Brain microvascular endothelial cell (primary cell): ENCODE data around the gene LAGE3.

Source experiments
- DNase-seq: peaks from one replicate; pipeline ENCODE4 v3.0.0-alpha.2; 2020
- H3K27ac ChIP-seq: fragments of 250-450 bp; sonication (Bioruptor Pico); 2 replicates; pipeline ENCODE4 v1.5.1; 2020; ENCODE audit warnings: mild to moderate bottlenecking, moderate library complexity
- H3K27me3 ChIP-seq: fragments of 250-450 bp; sonication (Bioruptor Pico); replicated peaks from 2 replicates; pipeline ENCODE4 v1.5.1; 2020; ENCODE audit warnings: mild to moderate bottlenecking
- H3K36me3 ChIP-seq: fragments of 250-450 bp; sonication (Bioruptor Pico); replicated peaks from 2 replicates; pipeline ENCODE4 v1.5.1; 2020; ENCODE audit warnings: mild to moderate bottlenecking
- H3K4me3 ChIP-seq: 2 replicates; pipeline ENCODE4 v1.5.1; 2011; ENCODE audit warnings: low read depth, mild to moderate bottlenecking, control low read depth, low read length, moderate library complexity
- in situ Hi-C: cut with HindIII; loops from 2 replicates; pipeline ENCODE4 v1.10.0; 2017; ENCODE audit warnings: low sequenced_read_pairs, low pct_ligation_motif_present
- TF ChIP-seq, protein P1 (sequence below): IDR thresholded peaks from 2 replicates; pipeline ENCODE4 v1.5.1; 2011; ENCODE audit warnings: low read depth, mild to moderate bottlenecking, moderate library complexity, low read length, control low read depth, inconsistent platforms; ENCODE audit errors: missing control alignments

The LAGE3 gene

DNA sequence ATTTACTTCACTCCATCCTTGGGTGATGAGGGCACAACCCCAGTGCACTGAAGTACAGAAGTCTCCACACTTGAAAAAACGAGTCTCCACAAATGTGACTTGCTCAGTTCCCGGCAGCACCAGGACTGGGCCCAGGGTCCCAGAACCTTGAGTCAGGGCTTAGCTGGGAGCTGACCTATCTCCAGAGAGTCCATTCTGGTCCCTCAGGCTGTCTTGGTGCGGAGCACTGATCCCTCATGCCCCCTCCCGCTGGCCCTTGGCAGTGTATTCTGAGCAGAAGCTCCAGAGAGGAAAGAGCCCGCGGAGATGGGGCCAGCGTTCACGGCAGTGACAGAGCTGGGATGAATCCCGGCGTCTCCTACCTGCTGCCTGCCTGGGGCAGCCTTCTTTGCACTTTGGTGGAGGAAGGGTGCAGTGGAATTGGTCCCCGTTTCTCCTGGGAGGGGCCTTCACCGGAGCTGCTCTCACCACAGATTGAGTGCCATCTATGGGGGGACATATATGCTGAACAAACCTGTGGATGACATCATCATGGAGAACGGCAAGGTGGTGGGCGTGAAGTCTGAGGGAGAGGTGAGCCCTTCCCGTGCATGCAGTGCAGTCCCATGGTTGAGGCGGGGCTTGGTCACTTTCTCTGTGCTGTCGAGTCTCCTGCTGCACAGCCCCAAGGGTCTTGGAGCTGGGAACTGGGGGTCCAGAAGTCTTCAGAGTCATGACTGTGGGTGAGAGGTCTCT is 38.3 kb downstream of the LAGE3 start:
- in situ Hi-C loops = no loop called here
- no peak for DNase-seq
- Histone ChIP-seq H3K27me3 (no peaks in the 10 kb centered on the region), H3K36me3 (peaks cover 17% of the 10 kb centered on the region), H3K27ac (no peak overlapping the region), H3K4me3 (no peak overlapping the region)
- TF ChIP-seq, protein P1, sequence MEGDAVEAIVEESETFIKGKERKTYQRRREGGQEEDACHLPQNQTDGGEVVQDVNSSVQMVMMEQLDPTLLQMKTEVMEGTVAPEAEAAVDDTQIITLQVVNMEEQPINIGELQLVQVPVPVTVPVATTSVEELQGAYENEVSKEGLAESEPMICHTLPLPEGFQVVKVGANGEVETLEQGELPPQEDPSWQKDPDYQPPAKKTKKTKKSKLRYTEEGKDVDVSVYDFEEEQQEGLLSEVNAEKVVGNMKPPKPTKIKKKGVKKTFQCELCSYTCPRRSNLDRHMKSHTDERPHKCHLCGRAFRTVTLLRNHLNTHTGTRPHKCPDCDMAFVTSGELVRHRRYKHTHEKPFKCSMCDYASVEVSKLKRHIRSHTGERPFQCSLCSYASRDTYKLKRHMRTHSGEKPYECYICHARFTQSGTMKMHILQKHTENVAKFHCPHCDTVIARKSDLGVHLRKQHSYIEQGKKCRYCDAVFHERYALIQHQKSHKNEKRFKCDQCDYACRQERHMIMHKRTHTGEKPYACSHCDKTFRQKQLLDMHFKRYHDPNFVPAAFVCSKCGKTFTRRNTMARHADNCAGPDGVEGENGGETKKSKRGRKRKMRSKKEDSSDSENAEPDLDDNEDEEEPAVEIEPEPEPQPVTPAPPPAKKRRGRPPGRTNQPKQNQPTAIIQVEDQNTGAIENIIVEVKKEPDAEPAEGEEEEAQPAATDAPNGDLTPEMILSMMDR = no peak

DNA sequence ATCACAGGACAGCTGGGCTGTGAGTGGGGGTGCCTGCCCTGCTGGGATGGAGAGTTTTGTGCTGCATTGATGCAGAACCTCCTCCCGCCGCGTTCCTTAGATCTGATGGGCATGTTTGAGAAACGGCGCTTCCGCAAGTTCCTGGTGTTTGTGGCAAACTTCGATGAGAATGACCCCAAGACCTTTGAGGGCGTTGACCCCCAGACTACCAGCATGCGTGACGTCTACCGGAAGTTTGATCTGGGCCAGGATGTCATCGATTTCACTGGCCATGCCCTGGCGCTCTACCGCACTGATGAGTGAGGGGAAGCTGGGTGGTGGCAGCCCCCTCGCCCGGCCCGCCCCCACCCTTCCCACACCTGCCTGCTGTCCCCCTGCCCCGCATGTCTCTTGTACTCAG is 39.2 kb downstream of the LAGE3 start:
- Histone ChIP-seq H3K4me3 (no peak overlapping the region), H3K27me3 (no peaks in the 10 kb centered on the region), H3K36me3 (peaks cover 24% of the 10 kb centered on the region), H3K27ac (no peak overlapping the region)
- no peak for DNase-seq
- TF ChIP-seq, protein P1 = no peak
- in situ Hi-C loops = no loop called here

DNA sequence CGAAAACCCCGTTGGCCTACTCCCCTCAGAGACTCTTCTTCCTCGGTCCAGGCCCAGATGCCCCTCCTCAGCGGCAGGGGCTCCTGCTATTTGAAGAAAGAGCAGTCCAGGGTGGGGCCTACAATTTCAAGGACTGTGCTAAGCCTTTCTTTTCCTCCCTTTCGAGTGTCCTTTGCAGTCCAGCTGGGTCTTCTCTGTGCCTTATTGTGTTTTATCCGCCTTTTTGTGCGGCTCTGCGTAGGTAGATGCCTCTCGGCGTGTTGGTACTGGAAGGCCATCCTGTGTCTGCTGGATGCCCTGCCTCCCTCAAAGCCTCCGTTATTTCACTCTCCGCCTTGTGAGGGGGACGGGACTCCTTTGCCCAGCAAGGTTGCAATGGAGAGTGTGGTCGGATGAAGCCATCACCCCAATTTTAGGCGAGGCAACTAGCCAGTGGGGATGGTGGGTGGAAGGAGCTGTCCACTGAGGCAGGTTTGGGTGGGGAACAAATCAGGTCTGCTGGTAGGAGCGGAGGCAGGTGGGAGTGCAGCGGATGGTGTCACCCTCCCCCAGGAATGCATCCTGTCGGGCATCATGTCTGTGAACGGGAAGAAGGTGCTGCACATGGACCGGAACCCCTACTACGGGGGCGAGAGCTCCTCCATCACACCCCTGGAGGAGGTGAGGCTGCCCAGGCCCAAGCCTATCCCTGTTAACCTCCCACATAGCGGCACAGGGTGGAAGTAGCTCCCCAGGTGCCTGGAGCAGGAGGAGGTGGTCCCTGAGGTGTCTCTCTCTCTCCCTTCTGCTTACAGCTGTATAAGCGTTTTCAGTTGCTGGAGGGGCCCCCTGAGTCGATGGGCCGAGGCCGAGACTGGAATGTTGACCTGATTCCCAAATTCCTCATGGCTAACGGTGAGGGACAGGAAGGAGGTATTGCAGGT is 40.8 kb downstream of the LAGE3 start:
- Histone ChIP-seq H3K36me3 (peaks cover 24% of the 10 kb centered on the region), H3K27me3 (no peaks in the 10 kb centered on the region), H3K4me3 (peak overlapping the region; percentile 71), H3K27ac (no peak overlapping the region)
- no peak for DNase-seq
- in situ Hi-C loops = no loop called here
- TF ChIP-seq, protein P1 = no peak

DNA sequence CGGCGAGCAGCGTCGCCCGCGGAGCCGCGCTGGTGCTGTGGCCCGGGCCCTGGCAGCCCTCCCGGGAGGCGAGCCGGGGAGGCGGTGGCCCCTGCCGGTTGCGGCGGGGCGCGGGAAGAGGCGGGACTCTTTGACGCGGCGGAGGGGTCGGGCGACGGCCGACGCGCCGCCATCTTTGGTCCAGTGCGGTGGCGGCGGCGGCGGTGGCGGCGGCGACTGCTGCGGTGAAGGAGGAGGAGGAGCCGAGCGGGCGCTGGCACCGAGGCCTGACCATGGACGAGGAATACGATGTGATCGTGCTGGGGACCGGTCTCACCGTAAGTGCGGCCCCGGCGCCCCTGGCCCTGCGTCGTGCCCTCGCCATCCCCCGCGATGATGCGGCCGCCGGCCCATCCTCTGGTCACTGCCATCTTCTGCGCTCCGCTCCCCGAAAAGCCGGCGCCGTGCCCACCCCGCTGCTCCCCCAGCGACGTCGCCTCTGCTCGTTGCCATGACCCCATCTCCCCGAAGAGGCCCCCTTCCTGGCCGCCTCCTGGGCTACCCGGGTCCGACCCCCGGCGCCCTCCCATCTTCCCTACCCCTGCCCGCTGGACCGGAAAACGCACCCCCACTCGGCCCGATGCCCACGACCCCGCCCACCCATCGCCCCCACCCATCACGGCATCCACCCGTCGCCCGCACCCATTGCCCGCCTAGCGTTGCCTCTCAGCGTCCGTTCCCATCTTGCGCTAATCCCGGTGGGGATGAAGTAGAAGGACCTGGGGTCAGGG is 41.9 kb downstream of the LAGE3 start, which contains the start of gene GDI1:
Gene GDI1, plus strand, starts transcription at position 172 of the 770 bp plus-strand sequence. Its CDS starts 101 bp downstream, at position 273.
- H3K27ac ChIP-seq = peak within 1 kb of the TSS; percentile 94
- peak within 1 kb of the TSS; percentile 71 for H3K4me3 ChIP-seq
- TF ChIP-seq, protein P1 = no peak
- in situ Hi-C loops = no loop called here
- H3K27me3 ChIP-seq = no peaks in the 10 kb centered on the region
- peaks cover 19% of the 10 kb centered on the region for H3K36me3 ChIP-seq
- no peak for DNase-seq

GRCh38 chrX:154436374-154436982 is 42.6 kb downstream of the LAGE3 start:
- Histone ChIP-seq H3K36me3 (peaks cover 19% of the 10 kb centered on the region), H3K4me3 (peak overlapping the region; percentile 71), H3K27ac (peak overlapping the region; percentile 94), H3K27me3 (no peaks in the 10 kb centered on the region)
- TF ChIP-seq, protein P1 = no peak
- in situ Hi-C loops = no loop called here
- DNase-seq = no peak
